ENCODE data around the gene AAMP.

Gene AAMP

GRCh38 chr2:218249691-218250090 is 20.2 kb downstream of the AAMP start:
- TF ChIP-seq TEAD4 (IDR thresholded peaks at IDR 0.05) (no peak), EP300 (IDR thresholded peaks at IDR 0.05; ENCODE audit: borderline replicate concordance) (no peak), RAD21 (IDR thresholded peaks at IDR 0.05; ENCODE audit: low read depth) (no peak), MAX (IDR thresholded peaks at IDR 0.05) (no peak), CEBPB (IDR thresholded peaks at IDR 0.05) (no peak), NFIC (IDR thresholded peaks at IDR 0.05) (no peak), YY1 (IDR thresholded peaks at IDR 0.05; ENCODE audit: low read depth) (no peak), TAF1 (IDR thresholded peaks at IDR 0.05; ENCODE audit: low read depth) (no peak), REST (IDR thresholded peaks at IDR 0.05; ENCODE audit: low read depth) (no peak), CREB1 (IDR thresholded peaks at IDR 0.05; ENCODE audit: low read depth) (no peak), EGR1 (IDR thresholded peaks at IDR 0.05) (no peak), TCF12 (IDR thresholded peaks at IDR 0.05; ENCODE audit: low read depth) (no peak)

GRCh38 chr2:218245214-218245613 is 24.7 kb downstream of the AAMP start:
- TF ChIP-seq YY1 (IDR thresholded peaks at IDR 0.05; ENCODE audit: low read depth) (no peak), ZBTB7A (IDR thresholded peaks at IDR 0.05; ENCODE audit: low read depth) (no peak), USF1 (IDR thresholded peaks at IDR 0.05) (no peak), FOXM1 (IDR thresholded peaks at IDR 0.05; ENCODE audit: borderline replicate concordance, low read depth) (no peak), TEAD4 (IDR thresholded peaks at IDR 0.05) (no peak), REST (IDR thresholded peaks at IDR 0.05; ENCODE audit: low read depth) (no peak), NFIC (IDR thresholded peaks at IDR 0.05) (no peak), MAX (IDR thresholded peaks at IDR 0.05) (no peak), CREB1 (IDR thresholded peaks at IDR 0.05; ENCODE audit: low read depth) (no peak), EP300 (IDR thresholded peaks at IDR 0.05; ENCODE audit: borderline replicate concordance) (no peak), TCF12 (IDR thresholded peaks at IDR 0.05; ENCODE audit: low read depth) (no peak), RAD21 (IDR thresholded peaks at IDR 0.05; ENCODE audit: low read depth) (no peak), TAF1 (IDR thresholded peaks at IDR 0.05; ENCODE audit: low read depth) (no peak), CEBPB (IDR thresholded peaks at IDR 0.05) (no peak), EGR1 (IDR thresholded peaks at IDR 0.05) (no peak)

GRCh38 chr2:218244665-218245064 is 25.3 kb downstream of the AAMP start:
- TF ChIP-seq NFIC (IDR thresholded peaks at IDR 0.05) (no peak), MAX (IDR thresholded peaks at IDR 0.05) (no peak), RAD21 (IDR thresholded peaks at IDR 0.05; ENCODE audit: low read depth) (no peak), REST (IDR thresholded peaks at IDR 0.05; ENCODE audit: low read depth) (no peak), TAF1 (IDR thresholded peaks at IDR 0.05; ENCODE audit: low read depth) (no peak), TCF12 (IDR thresholded peaks at IDR 0.05; ENCODE audit: low read depth) (no peak), CREB1 (IDR thresholded peaks at IDR 0.05; ENCODE audit: low read depth) (no peak), CEBPB (IDR thresholded peaks at IDR 0.05) (no peak), USF1 (IDR thresholded peaks at IDR 0.05) (no peak), ZBTB7A (IDR thresholded peaks at IDR 0.05; ENCODE audit: low read depth) (no peak)

GRCh38 chr2:218244204-218244603 is 25.7 kb downstream of the AAMP start:
- TF ChIP-seq EP300 (IDR thresholded peaks at IDR 0.05; ENCODE audit: borderline replicate concordance): no peak
- no peak for TF ChIP-seq EGR1 (IDR thresholded peaks at IDR 0.05)
- TF ChIP-seq TAF1 (IDR thresholded peaks at IDR 0.05; ENCODE audit: low read depth): no peak
- TF ChIP-seq REST (IDR thresholded peaks at IDR 0.05; ENCODE audit: low read depth): no peak
- no peak for TF ChIP-seq TCF12 (IDR thresholded peaks at IDR 0.05; ENCODE audit: low read depth)
- no peak for TF ChIP-seq CEBPB (IDR thresholded peaks at IDR 0.05)
